SK-N-MC (cell line): ENCODE results near the gene BANP.

ENCODE experiments used
- EZH2 ChIP-seq: fragments of 200-600 bp; sonication (generic); IDR thresholded peaks from one replicate; pipeline ENCODE4 v1.6.1; 2017; ENCODE audit warnings: antibody characterized with exemption
- POLR2AphosphoS5 ChIP-seq: IDR thresholded peaks from 2 replicates; pipeline ENCODE4 v1.6.1; 2012; ENCODE audit warnings: mild to moderate bottlenecking, low read depth, low read length, borderline replicate concordance

GRCh38 chr16:87939562-87940423 is 11.4 kb upstream of the BANP start:
- no peak for TF ChIP-seq POLR2AphosphoS5
- no peak for TF ChIP-seq EZH2
